ENCODE data around the gene TUBA4A.

TUBA4A gene

GRCh38 chr2:219243291-219243761 lies 10.4 kb downstream of the TUBA4A start:
- H3K4me3 ChIP-seq (ENCODE audit: low read depth, low read length) = no peak overlapping the region
- TF ChIP-seq CTCF (IDR thresholded peaks at IDR 0.05; ENCODE audit: low read depth, low read length, missing control alignments) = no peak
- in situ Hi-C loops (cut with HindIII; ENCODE audit: low sequenced_read_pairs) = loop anchor here (10.0 kb wide), 1 partner anchor 121 kb away; no protein-coding TSS in a partner anchor
- no peak for DNase-seq (ENCODE audit: low read depth)

- TF ChIP-seq CTCF (IDR thresholded peaks at IDR 0.05; ENCODE audit: low read depth, low read length, missing control alignments) = no peak
- in situ Hi-C loops (cut with HindIII; ENCODE audit: low sequenced_read_pairs) = no loop called here
- H3K4me3 ChIP-seq (ENCODE audit: low read depth, low read length) = no peak overlapping the region
- DNase-seq (ENCODE audit: low read depth) = no peak
Measured at GRCh38 chr2:219234331-219234730, 19.4 kb downstream of the TUBA4A start.

- TF ChIP-seq CTCF (IDR thresholded peaks at IDR 0.05; ENCODE audit: low read depth, low read length, missing control alignments) = no peak
- DNase-seq (ENCODE audit: low read depth) = no peak
- in situ Hi-C loops (cut with HindIII; ENCODE audit: low sequenced_read_pairs) = no loop called here
- H3K4me3 ChIP-seq (ENCODE audit: low read depth, low read length) = peak overlapping the region; percentile 70
Measured at GRCh38 chr2:219230059-219230540, 23.6 kb downstream of the TUBA4A start.

GRCh38 chr2:219229305-219230058 lies 24.2 kb downstream of the TUBA4A start, which contains the start of the genes ANKZF1 and ATG9A:
Gene ANKZF1 (plus strand): TSS chr2:219229806. CDS start chr2:219230258, 452 bp downstream.
Gene ATG9A (minus strand): TSS chr2:219229636. CDS start chr2:219228024, 1,612 bp downstream.
- in situ Hi-C loops (cut with HindIII; ENCODE audit: low sequenced_read_pairs) = loop anchor here (5.0 kb wide), 1 partner anchor 47 kb away; no protein-coding TSS in a partner anchor
- peak within 1 kb of the TSS; percentile 70 for H3K4me3 ChIP-seq (ENCODE audit: low read depth, low read length)
- TF ChIP-seq CTCF (IDR thresholded peaks at IDR 0.05; ENCODE audit: low read depth, low read length, missing control alignments) = no peak
- peak; percentile 96 for DNase-seq (ENCODE audit: low read depth)

- no peak for TF ChIP-seq CTCF (IDR thresholded peaks at IDR 0.05; ENCODE audit: low read depth, low read length, missing control alignments)
- DNase-seq (ENCODE audit: low read depth) = no peak
- peak overlapping the region; percentile 70 for H3K4me3 ChIP-seq (ENCODE audit: low read depth, low read length)
- in situ Hi-C loops (cut with HindIII; ENCODE audit: low sequenced_read_pairs) = loop anchor here (5.0 kb wide), 1 partner anchor 47 kb away; no protein-coding TSS in a partner anchor
Measured at GRCh38 chr2:219228911-219229304, 24.8 kb downstream of the TUBA4A start.

- in situ Hi-C loops (cut with HindIII; ENCODE audit: low sequenced_read_pairs) = loop anchor here (5.0 kb wide), 1 partner anchor 46 kb away; no protein-coding TSS in a partner anchor
- peak overlapping the region; percentile 70 for H3K4me3 ChIP-seq (ENCODE audit: low read depth, low read length)
- TF ChIP-seq CTCF (IDR thresholded peaks at IDR 0.05; ENCODE audit: low read depth, low read length, missing control alignments) = no peak
- no peak for DNase-seq (ENCODE audit: low read depth)
Measured at GRCh38 chr2:219228041-219228910, 25.4 kb downstream of the TUBA4A start.

All from astrocyte of the cerebellum (primary cell).